Measurements from ENCODE around the gene BACE2. TPM values are rescaled to one million over a fixed set of nuclear protein-coding genes. Genes with fewer than 3 reads are reported as not detected.

The BACE2 gene
- total RNA-seq, 1 donor from 2014 or later, result 20.8 TPM

GRCh38 chr21:41226853-41227252 is 58.9 kb downstream of the BACE2 start:
- Histone ChIP-seq H3K27ac (no peak overlapping the region), H3K9me3 (no peaks in the 10 kb centered on the region), H3K27me3 (ENCODE audit: low read depth) (no peaks in the 10 kb centered on the region), H3K4me3 (no peak overlapping the region), H3K4me1 (no peaks in the 10 kb centered on the region), H3K36me3 (no peaks in the 10 kb centered on the region)
- TF ChIP-seq CTCF (IDR thresholded peaks at IDR 0.05), result no peak
- DNase-seq, result no peak
- ATAC-seq, result no peak
- intact Hi-C loops (cut with DNase I), result no loop called here

- no peaks in the 10 kb centered on the region for H3K4me1 ChIP-seq
- no peak for ATAC-seq
- H3K36me3 ChIP-seq, result no peaks in the 10 kb centered on the region
- H3K9me3 ChIP-seq, result no peaks in the 10 kb centered on the region
- intact Hi-C loops (cut with DNase I), result no loop called here
- no peak for TF ChIP-seq CTCF (IDR thresholded peaks at IDR 0.05)
- no peak overlapping the region for H3K27ac ChIP-seq
- no peak for DNase-seq
- no peaks in the 10 kb centered on the region for H3K27me3 ChIP-seq (ENCODE audit: low read depth)
- no peak overlapping the region for H3K4me3 ChIP-seq
These were observed 59.5 kb downstream of the BACE2 start for GRCh38 chr21:41227357-41228005.

DNA sequence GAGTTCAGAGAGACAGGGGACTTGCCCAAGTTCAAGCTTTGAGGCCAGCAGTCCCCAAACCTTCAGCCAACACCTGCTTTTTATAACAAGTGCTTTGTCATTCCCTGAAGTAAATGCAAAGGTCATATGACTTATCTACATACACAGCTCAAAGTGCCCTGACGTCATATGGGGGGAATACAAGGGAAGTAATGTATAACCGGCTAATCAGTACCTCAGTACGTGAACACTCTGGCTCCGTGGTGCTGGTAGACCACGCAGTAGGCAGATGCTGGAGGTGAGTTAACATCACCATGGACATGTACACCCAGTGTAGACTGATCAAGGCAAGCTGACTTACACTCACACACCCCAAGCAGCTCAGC is 60.0 kb downstream of the BACE2 start:
- no peaks in the 10 kb centered on the region for H3K36me3 ChIP-seq
- no peaks in the 10 kb centered on the region for H3K9me3 ChIP-seq
- no peak overlapping the region for H3K4me3 ChIP-seq
- DNase-seq (no peak), ATAC-seq (no peak)
- no peak overlapping the region for H3K27ac ChIP-seq
- H3K4me1 ChIP-seq, result no peaks in the 10 kb centered on the region
- TF ChIP-seq CTCF (IDR thresholded peaks at IDR 0.05), result no peak
- no peaks in the 10 kb centered on the region for H3K27me3 ChIP-seq (ENCODE audit: low read depth)
- intact Hi-C loops (cut with DNase I), result no loop called here

DNA sequence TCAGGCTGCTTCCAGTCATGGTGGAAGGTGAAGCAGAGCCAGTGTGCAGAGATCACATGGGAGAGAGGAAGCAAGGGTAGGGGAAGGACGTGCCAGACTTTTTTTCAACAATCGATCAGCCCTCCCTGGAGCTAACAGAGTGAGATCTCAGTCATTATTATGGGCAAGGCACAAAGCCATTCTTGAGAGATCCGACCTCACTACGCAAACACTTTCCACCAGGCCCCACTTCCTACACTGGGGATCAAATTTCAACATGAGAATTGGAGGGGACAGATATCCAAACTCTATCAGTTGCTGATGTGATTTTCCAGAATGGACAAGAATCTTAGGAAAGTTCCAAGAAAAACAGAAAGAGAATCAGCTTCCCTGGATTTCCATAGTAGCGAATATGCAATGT is 60.5 kb downstream of the BACE2 start:
- intact Hi-C loops (cut with DNase I), result no loop called here
- ATAC-seq, result no peak

GRCh38 chr21:41228958-41229357 is 61.0 kb downstream of the BACE2 start:
- intact Hi-C loops (cut with DNase I), result no loop called here
- no peaks in the 10 kb centered on the region for H3K9me3 ChIP-seq
- no peak for TF ChIP-seq CTCF (IDR thresholded peaks at IDR 0.05)
- no peaks in the 10 kb centered on the region for H3K36me3 ChIP-seq
- ATAC-seq (no peak), DNase-seq (no peak)
- no peak overlapping the region for H3K4me3 ChIP-seq
- no peak overlapping the region for H3K27ac ChIP-seq
- H3K4me1 ChIP-seq, result no peaks in the 10 kb centered on the region
- no peaks in the 10 kb centered on the region for H3K27me3 ChIP-seq (ENCODE audit: low read depth)

More for the DNA sequence above, 60.5 kb downstream of the BACE2 start:
- Histone ChIP-seq H3K4me1 (no peaks in the 10 kb centered on the region), H3K9me3 (no peaks in the 10 kb centered on the region), H3K27ac (no peak overlapping the region), H3K4me3 (no peak overlapping the region), H3K27me3 (ENCODE audit: low read depth) (no peaks in the 10 kb centered on the region), H3K36me3 (no peaks in the 10 kb centered on the region)
- no peak for DNase-seq
- TF ChIP-seq CTCF (IDR thresholded peaks at IDR 0.05), result no peak
